H54 (cell line): ENCODE data around the gene WASL.
A peak's percentile ranks its signal among the peaks of the same experiment; 100 is the strongest.
"Not testable (repeated sequence)": the region's sequence is repeated elsewhere in the genome, so short reads cannot be mapped to it uniquely, and the experiment has no call there.

ENCODE experiments used
- DNase-seq: peaks from one replicate; pipeline ENCODE4 v3.0.0; 2011; ENCODE audit warnings: low spot score, mixed read lengths; ENCODE audit not compliant: insufficient read length
- FAIRE-seq: peaks from 3 replicates; lab custom pipeline; 2011; peaks lifted over from hg19 to GRCh38; lab: Jason Lieb, UNC
- POLR2A ChIP-seq: IDR thresholded peaks from 2 replicates; pipeline ENCODE4 v1.6.1; 2011; ENCODE audit warnings: low read depth, mild to moderate bottlenecking, low read length

WASL gene

DNA sequence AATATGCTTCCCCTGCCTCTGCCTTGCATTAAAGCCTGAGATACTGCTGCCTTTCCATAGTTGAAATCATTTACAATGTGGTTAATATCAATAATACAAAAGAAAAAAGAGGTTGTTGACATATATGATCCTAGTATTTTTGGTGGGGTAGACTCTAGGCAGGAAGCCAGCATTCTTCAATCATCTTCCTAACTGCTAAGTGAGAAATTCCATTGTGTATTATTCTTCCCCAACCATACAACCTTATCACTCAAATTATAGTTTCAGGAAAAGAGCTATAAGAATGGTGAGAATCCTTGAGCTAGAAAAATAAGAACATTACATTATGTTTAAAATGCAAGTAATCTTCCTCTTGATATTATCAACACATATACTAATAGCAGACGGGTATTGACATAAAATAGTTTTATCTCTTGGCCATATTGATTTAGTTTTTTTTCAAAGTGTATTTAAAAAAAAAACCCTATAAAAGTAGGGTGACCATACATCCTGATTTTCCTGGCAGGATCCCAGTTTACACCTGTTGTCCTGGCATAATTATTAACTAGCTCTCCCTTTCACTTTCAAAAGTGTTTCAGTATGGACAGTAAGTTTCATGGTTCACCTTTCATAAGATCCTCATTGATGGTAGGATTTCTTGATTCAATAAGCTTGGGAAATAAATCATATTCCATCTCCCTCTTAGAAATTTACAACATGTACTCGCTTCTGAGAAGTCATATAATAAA is 33.4 kb upstream of the WASL start:
- FAIRE-seq: no peak

DNA sequence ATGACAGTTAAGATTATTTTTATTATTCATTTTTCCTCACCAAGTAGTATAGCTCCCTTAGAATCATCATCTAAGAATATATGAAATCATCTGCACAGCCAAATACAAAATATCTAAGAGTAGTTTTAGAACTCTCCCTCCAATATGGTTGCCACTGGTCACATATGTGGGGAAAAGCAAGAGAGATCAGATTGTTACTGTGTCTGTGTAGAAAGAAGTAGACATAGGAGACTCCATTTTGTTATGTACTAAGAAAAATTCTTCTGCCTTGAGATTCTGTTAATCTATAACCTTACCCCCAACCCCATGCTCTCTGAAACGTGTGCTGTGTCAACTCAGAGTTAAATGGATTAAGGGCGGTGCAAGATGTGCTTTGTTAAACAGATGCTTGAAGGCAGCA is 31.7 kb upstream of the WASL start:
- not testable (repeated sequence) for DNase-seq, FAIRE-seq

More for the DNA sequence above, 33.4 kb upstream of the WASL start:
- no peak for DNase-seq
- no peak for TF ChIP-seq POLR2A

DNA sequence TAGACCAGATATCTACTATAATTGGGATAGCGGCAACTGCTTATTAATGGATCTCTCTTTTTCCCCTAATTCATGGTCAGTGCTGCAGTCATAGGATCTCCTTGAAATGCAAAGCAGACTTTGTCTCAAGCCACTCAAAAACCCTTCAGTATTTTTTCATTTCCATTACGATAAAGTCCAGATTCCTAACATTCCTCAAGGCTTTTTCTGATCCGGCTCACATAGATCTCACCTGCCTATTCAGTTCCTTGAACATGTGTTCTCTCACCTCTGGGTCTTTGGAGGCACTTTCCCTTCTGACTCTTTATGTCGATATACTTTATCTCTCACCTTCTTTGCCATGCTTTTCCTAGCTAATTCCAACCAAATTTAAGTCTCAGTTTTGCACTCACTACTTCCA is 25.7 kb upstream of the WASL start:
- FAIRE-seq: no peak
- TF ChIP-seq POLR2A: no peak

DNA sequence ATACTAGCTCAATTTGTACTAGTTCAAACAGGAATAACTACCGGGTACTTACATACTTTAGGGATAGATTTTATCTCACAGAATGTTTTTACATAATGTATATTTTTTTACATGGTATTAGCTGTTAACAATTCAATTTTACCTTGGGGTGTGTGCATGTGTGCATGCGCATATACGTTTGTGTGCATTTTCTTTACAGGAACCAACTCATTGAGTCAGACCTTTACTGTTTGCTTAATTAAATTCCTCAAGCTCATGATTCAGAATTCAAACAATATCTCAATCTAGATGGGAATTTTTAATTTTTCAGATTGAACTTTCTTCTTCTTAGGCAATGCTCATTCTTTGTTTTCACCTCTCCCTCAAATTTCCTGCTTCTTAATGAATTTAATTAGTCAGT is 24.7 kb upstream of the WASL start:
- TF ChIP-seq POLR2A: no peak
- FAIRE-seq: no peak
- DNase-seq: no peak

More for the DNA sequence above, 25.7 kb upstream of the WASL start:
- no peak for DNase-seq

DNA sequence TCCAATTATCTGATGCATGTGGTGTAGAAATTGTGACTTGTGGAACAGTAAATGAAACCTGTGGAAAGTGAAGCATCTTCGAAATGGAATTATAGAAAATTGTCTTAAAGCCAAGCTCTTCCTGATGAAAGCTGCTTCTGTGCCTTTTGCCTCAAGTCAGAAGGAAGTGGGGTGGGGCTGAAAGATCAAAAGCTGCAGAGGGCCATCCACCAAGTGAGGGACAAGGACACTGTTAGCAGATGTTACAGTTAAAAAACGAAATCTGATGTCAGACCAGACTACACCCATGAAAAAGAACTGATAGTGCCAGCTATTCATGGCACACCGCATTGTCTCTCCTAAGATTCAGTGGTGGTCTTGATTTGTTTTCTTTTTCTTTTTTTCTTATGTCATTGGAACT is 23.8 kb upstream of the WASL start:
- FAIRE-seq (no peak), DNase-seq (no peak)
- TF ChIP-seq POLR2A: no peak

DNA sequence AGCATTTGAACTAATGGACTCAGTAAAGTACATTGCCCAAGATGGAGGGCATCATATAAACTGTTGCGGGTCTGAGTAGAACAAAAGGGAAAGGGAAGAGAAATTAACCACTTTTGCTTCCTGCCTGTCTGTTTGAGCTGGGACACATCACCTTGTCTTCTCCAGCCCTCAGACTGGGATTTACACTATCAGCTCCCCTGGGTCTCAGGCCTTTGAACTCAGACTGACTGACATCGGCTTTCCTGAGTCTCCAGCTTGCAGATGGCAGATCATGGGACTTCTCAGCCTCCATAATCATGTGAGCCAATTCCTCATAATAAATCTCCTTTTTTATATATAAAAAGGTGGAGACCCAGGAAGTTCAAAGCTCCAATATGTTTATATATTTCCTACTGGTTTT is 23.0 kb upstream of the WASL start:
- DNase-seq: no peak
- no peak for FAIRE-seq
- no peak for TF ChIP-seq POLR2A

DNA sequence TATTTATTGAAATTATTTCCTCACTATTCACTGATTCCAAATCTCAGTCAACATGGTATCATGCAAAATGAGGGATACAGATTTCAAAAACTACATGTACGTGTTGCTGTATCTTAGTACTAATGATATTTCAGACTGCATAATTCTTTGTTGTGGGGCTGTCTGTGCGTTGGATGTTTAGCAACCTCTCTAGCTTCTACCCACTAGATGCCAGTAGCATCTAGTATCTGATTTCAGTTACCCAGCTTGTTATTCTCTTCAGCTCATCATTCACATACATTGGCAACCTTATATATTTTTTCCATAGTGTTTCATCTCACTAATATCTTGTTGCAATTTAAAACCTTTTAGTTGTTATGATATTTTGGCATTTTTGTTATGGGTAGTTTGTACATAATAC is 22.5 kb upstream of the WASL start:
- no peak for DNase-seq
- TF ChIP-seq POLR2A: no peak
- FAIRE-seq: no peak

DNA sequence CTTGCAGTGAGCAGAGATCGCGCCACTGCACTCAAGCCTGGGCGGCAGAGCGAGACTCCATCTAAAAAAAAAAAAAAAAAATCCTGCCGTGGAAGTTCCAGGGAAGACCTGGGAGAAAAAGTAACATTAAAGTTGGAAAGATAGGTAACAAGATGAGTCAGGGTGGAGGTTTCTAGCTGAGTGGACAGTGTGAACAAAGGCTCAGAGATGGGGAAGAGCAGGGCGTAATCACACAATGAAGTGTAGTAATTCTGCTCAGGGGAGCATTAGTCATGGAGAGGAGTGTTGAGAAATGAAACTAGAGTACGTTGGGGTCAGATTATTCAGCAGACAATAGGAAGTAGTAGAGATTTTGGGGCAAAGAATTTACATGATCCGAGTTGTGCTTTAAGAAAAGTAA is 21.6 kb upstream of the WASL start:
- DNase-seq (peak; percentile 57), FAIRE-seq (peak; percentile 99)
- no peak for TF ChIP-seq POLR2A

DNA sequence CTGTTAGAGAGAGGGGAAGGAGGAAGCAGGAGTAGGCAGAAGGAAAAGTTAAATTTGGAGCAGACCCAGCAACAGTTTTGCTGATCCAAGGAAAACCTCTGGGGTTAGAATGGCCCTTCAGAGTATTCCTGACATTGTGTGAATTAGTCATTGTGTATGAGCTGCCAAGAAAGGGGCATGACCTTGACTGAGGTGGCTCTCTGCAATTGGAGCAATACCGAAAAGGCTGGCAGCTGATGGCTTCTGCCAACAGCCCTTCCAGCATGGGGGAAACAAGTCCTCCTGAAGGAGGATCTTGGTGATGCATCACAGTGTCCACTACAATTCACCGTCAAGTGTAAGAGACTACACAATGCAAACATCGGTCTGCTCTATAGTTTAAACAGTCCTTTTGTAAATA is 20.6 kb upstream of the WASL start:
- peak; percentile 78 for DNase-seq
- no peak for TF ChIP-seq POLR2A
- FAIRE-seq: peak; percentile 100

DNA sequence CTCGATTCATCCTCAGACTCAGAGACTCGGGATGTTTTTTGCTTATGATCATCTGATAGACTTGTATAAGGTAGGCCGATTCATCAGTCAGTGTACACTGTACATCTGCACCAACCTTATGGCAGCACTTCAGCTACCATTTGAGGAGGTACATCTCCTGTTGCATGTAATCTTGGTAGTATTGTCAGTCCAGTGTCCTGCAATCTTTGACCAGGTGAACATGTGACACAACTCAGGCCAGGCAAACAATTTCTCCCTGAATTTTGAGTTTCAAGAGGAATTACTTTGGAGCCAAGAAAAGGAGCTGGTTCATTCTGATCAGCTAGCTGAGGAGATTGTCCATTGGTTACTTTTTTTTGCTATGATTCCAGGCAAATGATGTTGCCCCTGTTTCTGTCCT is 19.7 kb upstream of the WASL start:
- DNase-seq (no peak), FAIRE-seq (no peak)
- no peak for TF ChIP-seq POLR2A

DNA sequence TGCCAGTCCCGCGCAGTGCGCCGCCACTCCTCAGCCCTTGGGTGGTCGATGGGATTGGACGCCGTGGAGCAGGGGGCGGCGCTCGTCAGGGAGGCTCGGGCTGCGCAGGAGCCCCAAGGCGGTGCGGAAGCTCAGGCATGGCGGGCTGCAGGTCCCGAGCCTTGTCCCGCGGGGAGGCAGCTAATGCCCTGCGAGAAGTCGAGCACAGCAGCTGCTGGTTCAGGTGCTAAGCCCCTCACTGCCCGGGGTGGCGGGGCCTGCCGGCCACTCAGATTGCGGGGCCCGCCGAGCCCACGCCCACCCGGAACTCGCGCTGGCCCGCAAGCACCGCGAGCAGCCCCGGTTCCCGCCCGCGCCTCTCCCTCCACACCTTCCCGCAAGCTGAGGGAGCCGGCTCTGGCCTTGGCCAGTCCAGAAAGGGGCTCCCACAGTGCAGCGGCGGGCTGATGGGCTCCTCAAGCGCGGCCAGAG is 14.4 kb upstream of the WASL start:
- DNase-seq (no peak), FAIRE-seq (no peak)
- TF ChIP-seq POLR2A: no peak

DNA sequence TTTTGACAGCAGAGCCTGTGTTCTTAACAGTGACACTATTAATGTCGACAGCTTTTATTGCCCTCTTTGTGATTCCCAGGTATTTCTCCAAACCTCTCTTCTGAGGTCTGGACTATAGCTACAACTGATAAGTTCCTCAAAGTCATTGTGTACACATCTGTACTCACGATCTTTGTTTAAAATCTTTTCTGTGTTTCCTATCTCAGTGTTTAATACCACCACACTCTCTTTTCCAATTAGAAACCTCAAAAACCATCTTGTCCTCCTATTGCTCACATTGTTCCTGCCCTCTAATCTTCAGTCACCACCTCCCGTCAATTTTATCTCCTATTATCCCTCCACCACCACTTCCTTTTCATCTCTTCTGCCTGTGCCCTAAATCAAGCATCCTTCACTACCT is 12.9 kb upstream of the WASL start:
- TF ChIP-seq POLR2A: no peak
- DNase-seq: no peak
- no peak for FAIRE-seq

DNA sequence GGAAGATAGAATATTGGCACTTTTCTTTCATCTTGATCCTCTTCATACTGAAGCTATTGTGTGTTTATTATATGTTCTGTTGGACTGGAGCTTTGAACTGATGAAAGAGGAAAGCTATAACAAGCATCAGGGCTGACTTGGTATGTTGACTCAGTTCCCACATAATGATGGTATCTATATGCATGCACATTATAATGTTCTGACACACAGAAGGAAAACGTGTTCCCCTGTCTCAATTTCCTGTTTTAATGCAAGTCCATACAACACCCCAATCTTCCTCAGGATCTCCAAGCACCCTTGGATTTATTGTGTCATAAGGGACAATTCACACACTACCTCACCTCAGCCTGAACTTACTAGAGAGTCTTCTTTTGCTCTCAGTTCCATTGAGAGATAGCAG is 8.3 kb upstream of the WASL start:
- DNase-seq: no peak
- no peak for TF ChIP-seq POLR2A
- peak; percentile 61 for FAIRE-seq

DNA sequence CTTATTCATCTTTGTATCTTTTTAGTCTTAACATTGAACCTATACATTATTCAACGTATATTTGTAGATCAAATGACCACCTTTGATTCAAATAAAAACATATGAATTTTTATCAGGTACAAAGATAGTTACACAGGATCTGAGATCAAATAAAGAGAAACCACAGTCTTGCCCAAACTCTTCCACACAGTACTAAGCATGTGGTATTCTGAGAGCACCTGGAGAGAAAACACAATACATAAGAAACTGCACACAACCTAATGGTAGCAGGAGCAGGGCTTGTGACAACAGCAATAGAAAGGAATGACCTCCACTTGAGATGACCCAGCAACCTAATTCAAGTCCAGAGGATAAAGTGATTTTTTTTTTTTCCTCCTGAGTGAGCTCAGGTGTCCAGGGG is 6.5 kb upstream of the WASL start:
- no peak for DNase-seq
- FAIRE-seq: no peak
- TF ChIP-seq POLR2A: no peak

DNA sequence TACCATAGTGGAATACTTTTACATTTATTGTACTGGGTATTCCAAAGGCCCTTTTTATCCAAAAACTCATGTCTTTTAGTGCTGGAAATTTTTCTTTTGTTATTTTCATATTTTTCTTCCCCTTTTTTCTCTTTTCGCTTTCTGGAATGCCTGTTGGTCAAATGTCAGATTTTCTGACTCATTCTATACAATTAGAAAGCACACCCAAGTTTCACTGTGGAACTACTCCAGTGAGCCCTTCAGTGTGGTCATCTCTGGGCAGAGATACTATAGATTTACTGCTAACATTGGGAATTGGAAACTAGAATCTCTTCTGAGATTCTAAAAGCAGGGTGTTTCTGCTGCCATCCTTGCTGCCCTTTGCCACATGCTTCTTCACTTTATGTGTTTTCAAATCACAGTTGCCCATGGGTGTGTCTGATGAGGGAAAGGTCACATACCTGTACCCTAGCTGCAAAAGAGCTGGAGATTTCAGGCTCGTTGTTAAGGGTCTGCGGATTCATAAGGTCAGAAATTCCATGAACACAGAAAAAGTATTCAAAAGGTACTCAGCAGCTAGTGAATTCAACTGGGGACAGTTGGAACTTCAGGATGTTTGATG is 5.6 kb upstream of the WASL start:
- no peak for TF ChIP-seq POLR2A
- no peak for DNase-seq
- no peak for FAIRE-seq
